ENCODE results near the gene LRRK2. TPM values are rescaled to one million over a fixed set of nuclear protein-coding genes. Genes with fewer than 3 reads are reported as not detected.

The LRRK2 gene
- total and polyA plus RNA-seq, 8 donors = 2.9 to 28.1 (median 4.6) TPM

- WGBS, 5 donors = 44 to 70% (median 54%) methylated on average over 4 of the region's 4 CpGs
- no peak for DNase-seq
- no peaks in the 10 kb centered on the region for H3K4me1 ChIP-seq
- intact Hi-C loops (cut with DNase I; ENCODE audit: low total_unique reads) = no loop called here
- H3K36me3 ChIP-seq = peaks cover 0 to 16% (median 4%) of the 10 kb centered on the region in 4 donors
- TF ChIP-seq, protein P1, sequence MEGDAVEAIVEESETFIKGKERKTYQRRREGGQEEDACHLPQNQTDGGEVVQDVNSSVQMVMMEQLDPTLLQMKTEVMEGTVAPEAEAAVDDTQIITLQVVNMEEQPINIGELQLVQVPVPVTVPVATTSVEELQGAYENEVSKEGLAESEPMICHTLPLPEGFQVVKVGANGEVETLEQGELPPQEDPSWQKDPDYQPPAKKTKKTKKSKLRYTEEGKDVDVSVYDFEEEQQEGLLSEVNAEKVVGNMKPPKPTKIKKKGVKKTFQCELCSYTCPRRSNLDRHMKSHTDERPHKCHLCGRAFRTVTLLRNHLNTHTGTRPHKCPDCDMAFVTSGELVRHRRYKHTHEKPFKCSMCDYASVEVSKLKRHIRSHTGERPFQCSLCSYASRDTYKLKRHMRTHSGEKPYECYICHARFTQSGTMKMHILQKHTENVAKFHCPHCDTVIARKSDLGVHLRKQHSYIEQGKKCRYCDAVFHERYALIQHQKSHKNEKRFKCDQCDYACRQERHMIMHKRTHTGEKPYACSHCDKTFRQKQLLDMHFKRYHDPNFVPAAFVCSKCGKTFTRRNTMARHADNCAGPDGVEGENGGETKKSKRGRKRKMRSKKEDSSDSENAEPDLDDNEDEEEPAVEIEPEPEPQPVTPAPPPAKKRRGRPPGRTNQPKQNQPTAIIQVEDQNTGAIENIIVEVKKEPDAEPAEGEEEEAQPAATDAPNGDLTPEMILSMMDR (IDR thresholded peaks at IDR 0.05) = no peak
- TF ChIP-seq POLR2A (IDR thresholded peaks at IDR 0.05) (no peak), POLR2AphosphoS5 (IDR thresholded peaks at IDR 0.05) (no peak), EP300 (IDR thresholded peaks at IDR 0.05) (no peak)
- H3K4me3 ChIP-seq = no peak overlapping the region
- H3K9me3 ChIP-seq = peaks cover 0 to 7% (median 3%) of the 10 kb centered on the region in 4 donors
- H3K27me3 ChIP-seq = no peaks in the 10 kb centered on the region
- no peak overlapping the region for H3K27ac ChIP-seq
Observed at GRCh38 chr12:40263616-40264409, 39.0 kb downstream of the LRRK2 start.

DNA sequence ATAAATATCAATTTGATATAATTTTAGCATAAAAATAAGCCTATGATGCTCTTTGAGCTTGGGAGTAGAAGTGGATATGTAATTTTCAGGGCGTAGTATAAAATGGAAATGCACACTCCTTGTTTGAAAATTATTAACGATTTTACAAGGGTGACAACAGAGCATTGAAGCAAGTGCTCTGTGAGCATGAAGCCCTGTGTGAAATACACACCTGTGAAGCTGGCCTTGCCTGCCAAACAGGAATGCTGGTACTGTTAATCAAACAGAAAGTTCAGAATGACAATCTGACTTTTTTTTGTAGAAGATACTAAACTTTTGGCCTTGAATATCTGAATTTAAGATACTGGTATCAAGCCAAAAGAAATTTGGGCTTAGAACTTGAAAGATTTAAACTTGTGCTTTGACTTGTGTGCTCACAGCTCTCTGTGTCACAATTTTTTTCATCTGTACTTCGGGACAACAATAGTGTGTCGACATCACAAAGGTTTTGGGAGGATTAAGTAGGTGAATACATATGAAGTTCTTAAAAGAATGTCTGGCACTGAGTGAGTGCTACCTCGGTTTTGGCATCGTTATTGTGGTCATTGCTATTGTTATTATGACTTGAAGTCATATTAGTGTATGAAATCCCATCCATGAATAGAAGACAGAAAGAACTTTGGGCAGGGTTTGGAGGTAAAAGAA lies 47.3 kb downstream of the LRRK2 start:
- TF ChIP-seq EP300 (IDR thresholded peaks at IDR 0.05) (no peak), POLR2A (IDR thresholded peaks at IDR 0.05) (no peak), POLR2AphosphoS5 (IDR thresholded peaks at IDR 0.05) (no peak)
- TF ChIP-seq, protein P1 (IDR thresholded peaks at IDR 0.05) = no peak
- Histone ChIP-seq H3K27me3 (no peaks in the 10 kb centered on the region), H3K27ac (no peak overlapping the region), H3K36me3 (peaks cover 0 to 10% (median 8%) of the 10 kb centered on the region in 4 donors), H3K4me3 (no peak overlapping the region), H3K4me1 (no peaks in the 10 kb centered on the region), H3K9me3 (no peaks in the 10 kb centered on the region)
- peak in 1 of 2 donors; percentile 20 for DNase-seq
- 69 to 77% (median 72%) methylated on average over 6 of the region's 6 CpGs for WGBS, 5 donors
- intact Hi-C loops (cut with DNase I; ENCODE audit: low total_unique reads) = no loop called here

DNA sequence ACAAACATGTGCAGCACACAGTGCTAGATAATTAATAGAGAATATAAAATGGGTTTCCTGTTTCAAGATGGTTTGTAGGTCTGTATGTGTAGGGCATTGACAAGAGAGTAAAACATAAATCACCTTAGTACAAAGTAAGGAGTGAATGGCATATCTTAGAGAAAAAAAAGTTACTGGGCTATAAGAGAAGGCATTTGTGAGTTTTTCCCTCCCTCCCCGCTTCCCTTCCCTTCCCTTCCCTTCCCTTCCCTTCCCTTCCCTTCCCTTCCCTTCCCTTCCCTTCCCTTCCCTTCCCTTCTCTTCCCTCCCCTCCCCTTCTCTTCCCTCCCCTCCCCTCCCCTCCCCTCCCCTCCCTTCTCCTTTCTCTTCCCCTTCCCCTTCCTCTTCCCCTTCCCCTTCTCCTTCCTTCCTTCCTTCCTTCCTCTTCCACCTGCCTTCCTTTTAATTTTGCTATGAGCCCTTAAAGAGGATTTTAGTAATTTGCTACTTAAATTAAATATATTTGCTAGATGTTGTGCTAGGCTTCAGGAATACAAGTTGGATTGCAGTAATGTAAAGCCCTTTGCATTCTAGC lies 57.1 kb downstream of the LRRK2 start:
- Histone ChIP-seq H3K4me1 (no peaks in the 10 kb centered on the region), H3K9me3 (no peaks in the 10 kb centered on the region), H3K36me3 (peaks cover 0 to 18% (median 13%) of the 10 kb centered on the region in 4 donors), H3K27ac (no peak overlapping the region), H3K4me3 (no peak overlapping the region), H3K27me3 (no peaks in the 10 kb centered on the region)
- intact Hi-C loops (cut with DNase I; ENCODE audit: low total_unique reads) = no loop called here
- no peak for DNase-seq
- no peak for TF ChIP-seq POLR2A (IDR thresholded peaks at IDR 0.05)
- TF ChIP-seq EP300 (IDR thresholded peaks at IDR 0.05) = no peak
- TF ChIP-seq POLR2AphosphoS5 (IDR thresholded peaks at IDR 0.05) = no peak
- TF ChIP-seq, protein P1 (IDR thresholded peaks at IDR 0.05) = no peak
- 75 to 100% (median 93%) methylated on average over 1 of the region's 1 CpG for WGBS, 5 donors

GRCh38 chr12:40286583-40286982 lies 61.8 kb downstream of the LRRK2 start:
- intact Hi-C loops (cut with DNase I; ENCODE audit: low total_unique reads) = no loop called here
- Histone ChIP-seq H3K9me3 (peaks cover 0 to 9% (median 2%) of the 10 kb centered on the region in 4 donors), H3K27me3 (no peaks in the 10 kb centered on the region), H3K4me3 (no peak overlapping the region), H3K36me3 (peaks cover 0 to 30% (median 19%) of the 10 kb centered on the region in 4 donors), H3K4me1 (no peaks in the 10 kb centered on the region), H3K27ac (no peak overlapping the region)
- TF ChIP-seq EP300 (IDR thresholded peaks at IDR 0.05) (no peak), POLR2A (IDR thresholded peaks at IDR 0.05) (no peak), POLR2AphosphoS5 (IDR thresholded peaks at IDR 0.05) (no peak)
- TF ChIP-seq, protein P1 (IDR thresholded peaks at IDR 0.05) = no peak
- DNase-seq = no peak

All from stomach (tissue), 9 donors.